22Rv1 (cell line): ENCODE results near the gene AKR7A2.

Source experiments
- ZFX ChIP-seq: fragments of 450-650 bp; IDR thresholded peaks from 2 replicates; pipeline ENCODE4 v1.6.1; 2017; ENCODE audit warnings: antibody characterized with exemption, borderline replicate concordance
- TF ChIP-seq, protein P1 (sequence below): fragments of 450-650 bp; IDR thresholded peaks from 2 replicates; pipeline ENCODE4 v1.5.1; 2017; ENCODE audit warnings: mild to moderate bottlenecking

DNA sequence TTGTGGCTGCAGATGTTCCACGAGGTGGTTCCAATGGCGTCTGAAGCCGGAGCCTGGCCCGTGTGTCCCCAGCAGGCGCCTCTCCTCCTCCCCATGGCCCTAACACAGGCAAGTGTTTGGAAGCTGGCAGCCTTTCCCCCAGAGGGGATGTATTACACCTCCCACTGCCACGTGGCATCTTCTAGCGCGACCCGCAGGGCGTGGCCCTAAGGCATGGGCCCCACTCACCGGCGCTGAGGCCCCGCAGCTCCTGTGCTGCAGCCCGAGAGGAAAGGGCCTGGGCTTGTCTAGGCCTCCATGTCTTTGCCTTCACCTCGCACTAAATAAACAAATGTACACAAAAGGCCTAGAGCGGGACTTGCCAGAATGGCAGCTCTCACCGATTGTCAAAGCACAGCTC lies 38.1 kb upstream of the AKR7A2 start:
- TF ChIP-seq, protein P1, sequence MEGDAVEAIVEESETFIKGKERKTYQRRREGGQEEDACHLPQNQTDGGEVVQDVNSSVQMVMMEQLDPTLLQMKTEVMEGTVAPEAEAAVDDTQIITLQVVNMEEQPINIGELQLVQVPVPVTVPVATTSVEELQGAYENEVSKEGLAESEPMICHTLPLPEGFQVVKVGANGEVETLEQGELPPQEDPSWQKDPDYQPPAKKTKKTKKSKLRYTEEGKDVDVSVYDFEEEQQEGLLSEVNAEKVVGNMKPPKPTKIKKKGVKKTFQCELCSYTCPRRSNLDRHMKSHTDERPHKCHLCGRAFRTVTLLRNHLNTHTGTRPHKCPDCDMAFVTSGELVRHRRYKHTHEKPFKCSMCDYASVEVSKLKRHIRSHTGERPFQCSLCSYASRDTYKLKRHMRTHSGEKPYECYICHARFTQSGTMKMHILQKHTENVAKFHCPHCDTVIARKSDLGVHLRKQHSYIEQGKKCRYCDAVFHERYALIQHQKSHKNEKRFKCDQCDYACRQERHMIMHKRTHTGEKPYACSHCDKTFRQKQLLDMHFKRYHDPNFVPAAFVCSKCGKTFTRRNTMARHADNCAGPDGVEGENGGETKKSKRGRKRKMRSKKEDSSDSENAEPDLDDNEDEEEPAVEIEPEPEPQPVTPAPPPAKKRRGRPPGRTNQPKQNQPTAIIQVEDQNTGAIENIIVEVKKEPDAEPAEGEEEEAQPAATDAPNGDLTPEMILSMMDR, result no peak
- TF ChIP-seq ZFX, result no peak
